Fibroblast of peridontal ligament (primary cell): Measurements from ENCODE around the gene XYLB.
A peak's percentile ranks its signal among the peaks of the same experiment; 100 is the strongest.

Experiments
- DNase-seq: peaks from one replicate; pipeline ENCODE4 v3.0.0-alpha.2; 2010; ENCODE audit errors: extremely low read depth

Gene XYLB

DNA sequence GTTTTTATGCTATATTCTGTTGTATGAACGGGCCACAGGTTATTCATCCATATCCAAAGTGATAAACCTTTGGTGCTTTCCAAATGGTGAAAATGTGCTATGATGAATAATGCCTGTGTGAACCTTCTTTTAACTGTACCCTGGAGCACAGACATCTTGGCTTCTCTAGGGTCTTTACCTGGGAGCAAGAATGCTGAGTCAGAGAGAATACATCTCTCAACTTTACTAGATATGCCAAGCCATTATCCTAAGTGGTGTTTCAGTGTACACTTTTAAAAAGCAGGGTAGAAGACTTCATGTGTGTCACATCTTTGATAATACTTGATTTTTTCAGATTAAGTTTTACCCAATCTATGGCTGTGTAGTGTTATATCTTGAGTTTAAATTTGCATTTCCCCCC, 23.5 kb upstream of the XYLB start:
- no peak for DNase-seq

DNA sequence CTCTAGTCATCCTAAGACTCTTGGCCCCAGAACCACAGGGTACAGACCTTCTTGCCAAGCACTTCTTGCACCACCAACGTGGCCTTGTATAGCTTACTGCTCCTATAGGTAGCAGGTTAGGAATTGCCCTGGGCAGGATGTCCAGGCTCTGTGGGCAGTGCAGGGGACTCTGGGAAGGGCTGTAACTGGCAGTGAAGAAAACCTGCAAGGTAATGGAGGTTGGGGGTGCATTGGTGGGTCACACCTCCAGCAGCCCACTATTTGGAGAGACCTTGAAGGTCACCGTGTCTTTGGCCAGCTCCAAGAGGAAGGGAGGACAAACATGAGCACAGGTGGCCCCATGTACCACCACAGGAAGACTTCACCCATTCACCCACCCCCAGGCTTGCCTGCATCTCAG, 21.3 kb upstream of the XYLB start:
- no peak for DNase-seq

DNA sequence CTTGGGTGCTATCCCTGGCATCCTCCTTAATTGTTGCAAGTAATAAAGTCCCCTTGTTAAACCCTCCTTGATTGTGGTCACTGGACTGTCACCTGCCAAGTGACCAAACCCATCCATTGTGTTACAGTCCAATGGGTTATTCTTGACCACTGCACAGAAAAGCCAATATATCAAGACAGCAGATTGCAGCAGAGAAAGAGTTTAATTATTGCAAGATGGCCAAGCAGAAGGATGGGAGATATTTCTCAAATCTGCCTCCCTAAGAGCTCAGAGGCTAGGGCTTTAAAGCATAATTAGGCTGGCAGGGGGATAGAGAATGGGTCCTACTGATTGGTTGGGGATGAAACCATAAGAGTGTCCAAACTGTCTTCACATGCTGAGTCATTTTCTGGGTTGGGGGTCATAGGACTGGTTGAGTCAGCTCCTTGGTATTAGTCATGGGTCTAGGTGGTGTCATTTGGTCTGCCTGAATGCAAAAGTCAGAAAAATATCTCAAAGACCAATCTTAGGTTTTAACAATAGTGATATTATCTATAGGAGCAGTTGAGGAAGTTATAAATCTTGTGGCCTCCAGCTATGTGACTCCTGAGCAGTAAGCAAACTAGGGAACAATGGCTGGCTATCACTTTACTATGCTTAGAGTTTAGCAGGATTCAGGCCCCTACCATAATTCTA, 19.1 kb upstream of the XYLB start:
- peak; percentile 46 for DNase-seq

DNA sequence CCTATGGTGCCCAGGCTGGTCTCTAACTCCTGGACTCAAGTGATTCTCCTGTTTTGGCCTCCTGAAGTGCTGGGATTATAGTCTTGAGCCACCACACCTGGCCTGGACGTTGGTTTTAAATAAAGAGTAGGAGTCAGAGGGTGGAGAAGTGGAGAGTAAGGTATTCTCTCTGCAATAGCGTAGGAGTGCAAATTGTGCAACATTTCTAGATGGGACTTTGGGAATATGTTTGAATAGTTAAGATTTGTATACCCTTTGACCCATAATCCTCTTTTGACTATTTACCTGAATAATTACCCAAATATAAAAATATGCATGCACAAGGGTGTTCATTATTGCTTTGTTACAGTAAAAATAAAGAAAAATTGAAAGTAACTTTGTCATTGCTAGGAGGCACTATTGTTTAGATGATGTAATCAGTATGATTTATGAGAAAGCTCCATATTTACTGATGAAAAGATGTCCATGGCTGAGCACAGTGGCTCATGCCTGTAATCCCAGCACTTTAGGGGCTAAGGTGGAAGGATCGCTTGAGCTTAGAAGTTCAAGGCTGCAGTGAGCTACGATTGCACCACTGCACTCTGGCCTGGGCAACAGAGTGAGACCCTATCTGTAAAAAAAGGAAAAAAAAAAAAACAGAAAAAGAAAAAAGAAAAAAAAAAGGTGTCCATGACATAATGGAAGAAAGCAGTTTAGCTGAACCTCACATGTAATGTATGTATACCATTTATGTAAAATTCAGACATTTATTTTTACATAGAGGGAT, 15.1 kb upstream of the XYLB start:
- no peak for DNase-seq

DNA sequence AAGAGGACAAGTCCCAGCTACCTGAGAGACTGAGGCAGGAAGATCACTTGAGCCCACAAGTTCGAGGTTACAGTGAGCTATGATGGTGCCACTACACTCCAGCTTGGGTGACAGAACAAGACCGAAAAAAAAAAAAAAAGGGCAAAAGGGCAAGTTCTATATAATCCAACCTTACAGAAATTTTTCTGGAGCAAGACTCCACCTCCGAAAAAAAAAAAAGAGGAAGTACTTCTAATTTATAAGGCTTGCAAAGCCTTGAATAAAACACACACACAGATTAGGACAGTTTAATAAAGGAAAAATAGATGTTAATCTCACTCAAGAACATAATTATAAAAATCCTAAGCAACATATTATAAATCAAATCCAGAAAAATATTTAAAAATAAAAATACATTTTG, 14.4 kb upstream of the XYLB start:
- no peak for DNase-seq

DNA sequence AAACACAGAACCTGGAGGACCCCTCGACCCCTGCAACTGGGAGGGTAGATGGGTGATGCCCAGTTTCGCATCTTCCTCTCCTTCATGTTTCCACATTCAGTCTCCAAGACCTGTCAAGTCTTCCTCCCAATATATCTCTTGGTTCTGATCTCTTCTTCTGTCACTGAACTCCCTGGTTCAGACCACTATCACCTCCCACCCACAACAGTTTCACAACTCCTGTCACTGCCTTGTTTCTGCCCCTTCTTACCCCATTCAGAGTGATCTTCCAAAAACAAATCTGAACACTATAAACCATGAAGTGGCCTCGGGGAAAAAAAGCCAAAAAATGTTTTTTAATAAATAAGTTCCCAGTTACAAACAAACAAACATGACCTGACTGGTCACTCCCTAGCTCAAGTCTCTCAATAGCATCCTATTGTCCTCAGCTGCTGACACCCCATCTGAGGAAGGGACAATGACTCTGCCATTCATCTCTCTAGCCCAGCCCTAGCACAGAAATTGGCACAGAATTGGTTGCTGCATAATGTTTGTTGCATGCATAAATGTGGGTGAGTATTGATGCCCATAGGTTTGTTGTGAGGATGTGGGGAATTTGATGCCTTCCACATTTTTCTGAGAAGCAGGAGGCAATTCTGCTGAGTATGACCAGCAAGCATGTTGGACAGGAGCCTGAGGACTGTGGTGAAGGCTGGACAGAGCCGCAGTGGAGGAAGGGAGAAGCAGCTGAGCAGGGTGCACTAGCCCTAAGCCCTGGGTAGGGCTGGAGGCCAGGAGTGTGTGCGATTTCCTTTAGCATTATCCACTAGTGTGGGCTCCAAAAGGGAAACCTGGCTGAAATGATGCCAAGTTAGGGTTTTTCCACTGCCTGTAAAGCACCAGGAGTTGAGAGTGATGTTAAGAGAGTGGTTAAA, 12.2 kb upstream of the XYLB start:
- DNase-seq: peak; percentile 89

DNA sequence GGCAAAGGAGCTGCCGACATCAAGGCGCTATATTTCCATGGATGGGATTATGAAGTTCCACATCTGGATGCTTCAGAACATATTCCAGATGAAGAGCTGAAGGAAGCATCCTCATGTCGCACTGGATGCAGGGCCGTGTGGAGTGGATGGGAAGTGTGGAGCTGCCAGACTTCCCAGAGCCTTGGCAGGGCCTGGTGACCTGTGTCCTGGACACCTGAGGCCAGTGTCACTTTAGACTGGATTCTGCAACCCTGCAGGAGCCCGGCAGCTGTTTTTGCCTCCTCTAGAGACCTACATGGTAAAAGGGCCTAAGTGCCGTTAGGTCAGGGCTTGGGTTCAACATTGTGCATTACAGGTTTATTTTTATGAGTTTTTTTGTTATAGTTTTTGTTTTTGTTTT, 11.3 kb upstream of the XYLB start:
- no peak for DNase-seq

DNA sequence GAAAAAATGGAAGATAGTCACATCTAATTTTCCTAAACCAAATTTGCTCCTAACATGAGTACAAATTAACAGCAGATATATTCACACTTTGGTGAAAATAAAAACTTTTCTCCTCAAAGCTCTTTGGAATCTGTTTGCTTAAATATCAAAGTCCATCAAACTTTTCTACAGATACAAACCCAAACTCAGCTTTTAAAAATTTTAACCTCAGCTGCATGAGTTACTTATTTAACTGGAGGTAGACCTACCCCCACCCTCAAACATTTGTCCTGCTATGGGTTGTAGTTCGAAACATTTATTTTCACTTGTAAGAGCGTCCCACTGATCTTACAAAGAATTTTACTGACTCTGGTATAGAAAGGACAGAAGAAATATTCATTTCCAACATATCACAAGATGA, 8.9 kb upstream of the XYLB start:
- no peak for DNase-seq

DNA sequence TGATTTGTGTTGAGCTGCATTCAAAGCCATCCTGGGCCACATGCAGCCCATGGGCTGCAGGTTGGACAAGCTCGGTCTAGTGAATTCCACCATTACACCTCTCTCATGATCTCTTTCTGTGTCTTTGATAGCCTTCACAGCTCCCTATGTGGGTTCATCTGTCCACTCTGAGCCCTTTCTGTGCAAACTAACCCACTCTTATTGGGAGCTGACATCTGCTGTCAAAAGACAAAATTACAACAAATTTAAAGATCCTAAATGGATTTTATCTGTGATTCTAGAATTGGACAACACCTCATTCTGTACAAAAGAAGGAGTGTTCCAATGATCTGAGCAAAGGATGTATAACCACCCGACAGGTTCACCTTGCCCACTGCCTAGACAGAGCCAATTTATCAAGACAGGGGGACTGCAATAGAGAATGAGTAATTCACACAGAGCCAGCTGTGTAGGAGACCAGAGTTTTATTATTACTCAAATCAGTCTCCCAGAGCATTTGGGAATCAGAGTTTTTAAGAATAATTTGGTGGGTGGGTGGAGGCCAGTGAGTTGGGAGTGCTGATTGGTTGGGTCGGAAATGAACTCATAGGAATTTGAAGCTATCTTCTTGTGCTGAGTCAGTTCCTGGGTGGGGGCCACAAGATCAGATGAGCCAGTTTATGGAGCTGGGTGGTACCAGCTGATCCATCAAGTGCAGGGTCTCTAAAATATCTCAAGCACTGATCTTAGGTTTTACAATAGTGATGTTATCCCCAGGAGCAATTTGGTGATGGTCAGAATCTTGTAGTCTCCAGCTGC, 2.6 kb upstream of the XYLB start:
- DNase-seq: peak; percentile 52

DNA sequence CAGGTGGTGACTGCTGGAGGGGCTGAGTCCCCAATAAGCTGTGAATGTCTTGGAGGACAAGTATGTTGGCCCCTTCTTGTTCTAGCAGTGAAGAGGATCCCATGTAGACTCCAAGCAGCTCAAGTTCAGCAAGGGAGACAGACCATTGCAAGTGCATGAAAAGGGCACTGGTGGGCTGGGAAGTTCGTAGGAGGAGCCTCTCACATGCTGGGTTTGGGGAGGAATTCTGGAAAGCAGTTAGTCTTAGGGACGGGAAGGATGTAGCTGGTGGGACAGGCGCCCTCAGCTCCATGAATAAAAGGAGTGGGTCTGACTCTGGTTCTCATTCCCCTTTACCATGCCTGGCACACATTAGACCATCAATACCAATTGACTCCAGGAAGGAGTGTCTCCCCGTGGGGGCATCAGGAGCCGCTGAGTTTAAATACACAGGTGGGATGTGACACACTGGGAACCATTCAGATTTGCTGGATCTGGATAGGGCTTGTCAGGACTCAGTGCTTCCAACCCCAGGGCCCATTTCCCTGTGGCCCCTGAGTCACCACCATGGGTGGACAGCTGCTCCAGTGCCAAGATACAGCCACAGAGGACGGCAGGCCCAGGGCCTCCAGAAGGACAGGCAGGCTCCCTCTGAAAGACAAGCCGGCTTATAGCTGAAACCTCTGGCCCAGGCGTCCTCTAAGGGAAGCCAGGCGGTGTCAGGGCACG, 552 bp upstream of the XYLB start:
- DNase-seq: no peak

DNA sequence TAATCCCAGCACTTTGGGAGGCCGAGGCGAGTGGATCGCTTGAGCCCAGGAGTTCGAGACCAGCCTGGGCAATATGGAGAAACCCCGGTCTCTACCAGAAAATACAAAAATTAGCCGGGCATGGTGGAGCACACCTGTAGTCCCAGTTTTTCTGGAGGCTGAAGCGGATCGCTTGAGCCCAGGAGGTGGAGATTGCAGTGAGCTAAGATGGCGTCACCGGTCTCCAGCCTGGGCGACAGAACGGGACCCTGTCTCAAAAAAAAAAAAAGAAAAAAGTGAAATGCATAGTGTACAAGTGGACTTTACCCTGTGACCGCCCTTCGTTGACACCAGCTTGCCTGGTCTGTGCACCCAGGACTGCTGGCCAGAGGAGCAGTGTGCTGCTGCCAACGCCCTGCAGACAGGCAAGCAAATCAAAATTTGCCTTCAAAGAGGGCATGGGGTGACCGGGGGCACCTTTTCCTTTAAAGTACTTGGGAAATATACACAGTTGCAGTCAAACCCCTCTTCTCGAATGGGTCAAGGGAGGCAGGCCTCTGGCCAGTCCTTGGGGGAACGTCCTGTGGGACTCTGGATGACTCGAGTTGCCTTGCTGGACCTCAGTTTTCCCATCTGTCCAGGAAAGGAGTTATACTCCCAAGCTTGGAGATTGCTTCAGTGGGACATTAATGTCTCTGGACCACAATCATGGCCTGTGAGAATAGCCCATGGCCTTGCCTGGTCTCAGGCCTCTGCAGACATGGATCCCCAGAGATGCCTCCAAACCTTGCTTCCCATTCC, 1.0 kb downstream of the XYLB start:
- no peak for DNase-seq

DNA sequence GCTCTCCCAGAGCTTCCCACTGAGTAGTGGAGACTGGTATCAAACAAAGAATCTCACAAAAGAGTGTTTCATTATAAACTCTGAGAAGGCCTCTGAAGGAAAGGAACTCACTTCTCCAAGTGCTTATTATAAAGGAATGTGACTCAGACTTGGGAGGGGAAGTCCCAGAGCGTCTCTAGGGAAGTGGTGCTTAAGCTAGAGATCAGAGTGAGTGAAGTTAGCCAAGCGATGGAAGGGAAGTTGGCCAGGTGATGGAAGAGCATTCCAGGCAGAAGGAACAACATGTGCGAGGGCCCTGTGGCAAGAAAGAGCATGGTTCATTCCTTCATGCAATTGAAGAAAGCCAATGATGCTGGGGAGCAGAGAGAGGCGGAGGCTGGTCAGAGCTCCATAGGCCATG, 2.3 kb downstream of the XYLB start:
- DNase-seq: peak; percentile 53

DNA sequence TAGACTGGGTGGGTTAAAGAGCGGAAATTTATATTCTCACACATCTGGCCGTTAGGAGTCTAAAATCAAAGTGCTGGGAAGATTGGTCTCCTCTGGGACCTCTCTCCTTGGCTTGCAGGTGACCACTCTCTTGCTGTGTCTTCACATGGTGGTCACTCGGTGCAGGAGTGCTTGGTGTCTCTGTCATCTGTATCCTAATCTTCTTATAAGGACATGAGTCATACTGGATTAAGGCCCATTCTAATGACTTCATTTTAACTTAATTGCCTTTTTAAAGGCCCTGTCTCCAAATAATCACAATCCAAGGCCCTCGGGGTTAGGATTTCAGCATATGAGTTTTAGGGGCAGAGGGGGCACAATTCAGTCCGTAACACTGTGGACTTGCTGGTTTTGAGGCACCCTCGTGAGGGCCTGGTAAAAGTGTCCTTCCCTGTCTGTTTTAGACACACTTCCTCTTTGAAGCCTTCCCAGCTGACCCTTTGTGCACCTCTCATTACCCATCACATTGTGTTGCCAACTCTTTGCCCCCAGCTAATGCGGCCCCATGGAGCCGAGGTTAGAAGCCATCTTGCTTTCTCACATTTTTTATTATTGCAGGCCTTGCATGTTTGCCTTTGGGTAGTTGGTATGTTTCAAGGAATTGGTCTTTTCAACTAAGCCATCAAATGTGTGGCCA, 3.2 kb downstream of the XYLB start:
- no peak for DNase-seq

DNA sequence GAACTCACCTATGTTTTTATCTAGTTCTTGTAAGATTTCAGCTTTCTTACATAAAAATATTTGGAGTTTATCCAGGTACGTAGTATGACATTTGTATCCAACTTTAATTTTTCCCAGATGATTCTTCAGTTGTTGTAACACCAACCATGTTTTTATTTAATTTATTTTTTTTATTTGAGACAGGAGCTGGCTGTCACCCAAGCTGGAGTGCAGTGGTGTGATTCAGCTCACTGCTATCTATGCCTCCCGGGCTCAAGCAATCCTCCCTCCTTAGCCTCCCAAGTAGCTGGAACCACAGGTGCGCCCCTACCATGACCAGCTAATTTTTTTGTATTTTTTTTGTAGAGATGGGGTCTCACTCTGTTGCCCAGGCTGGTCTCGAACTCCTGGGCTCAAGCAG, 6.6 kb downstream of the XYLB start:
- peak; percentile 53 for DNase-seq

DNA sequence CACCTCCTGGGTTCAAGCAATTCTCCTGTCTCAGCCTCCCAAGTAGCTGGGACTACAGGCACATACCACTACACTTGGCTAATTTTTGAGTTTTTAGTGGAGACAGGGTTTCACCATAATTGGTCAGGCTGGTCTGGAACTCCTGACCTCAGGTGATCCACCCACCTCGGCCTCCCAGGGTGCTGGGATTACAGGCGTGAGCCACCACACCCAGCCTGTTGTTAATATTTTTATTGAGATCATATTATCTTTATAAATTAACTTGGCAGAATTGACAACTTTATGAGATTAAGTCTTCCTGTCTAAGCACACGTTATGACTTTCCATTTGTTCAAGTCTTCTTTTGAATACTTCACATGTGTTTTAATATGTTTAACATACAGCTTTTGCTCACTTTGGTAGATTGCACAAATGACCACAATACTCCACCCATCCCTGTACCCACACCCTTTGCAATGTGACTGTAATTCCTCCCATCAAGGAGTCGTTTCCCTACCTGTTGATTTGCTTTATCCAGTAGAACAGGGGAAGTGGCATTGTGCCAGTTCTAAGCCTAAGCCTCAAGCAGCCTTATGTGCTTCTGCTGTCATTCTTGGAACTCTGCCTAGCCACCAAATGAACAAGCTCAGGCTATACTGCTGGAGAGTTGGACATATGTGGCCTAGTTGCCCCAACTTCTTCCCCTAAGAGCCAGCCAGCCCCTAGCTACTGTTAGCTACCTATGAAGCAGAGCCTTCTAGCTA, 8.2 kb downstream of the XYLB start:
- peak; percentile 66 for DNase-seq

DNA sequence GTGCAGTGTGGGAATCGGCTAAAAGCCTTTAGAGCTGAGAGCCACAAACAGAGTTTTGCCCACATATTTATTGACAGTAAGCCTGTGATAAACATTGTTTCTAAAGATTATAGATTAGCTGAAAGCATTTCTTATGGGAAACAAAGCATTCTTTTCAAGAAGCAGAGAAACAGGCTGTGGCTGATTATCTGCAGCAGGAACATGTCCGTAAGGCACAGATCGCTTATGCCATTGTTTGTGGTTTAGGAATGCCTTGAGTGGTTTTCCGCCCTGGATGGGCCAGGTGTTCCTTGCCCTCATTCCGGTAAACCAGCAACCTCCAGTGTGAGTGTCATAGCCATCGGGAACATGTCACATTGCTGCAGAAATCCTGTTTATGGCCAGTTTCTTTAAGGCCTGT, 12.5 kb downstream of the XYLB start:
- DNase-seq: no peak

DNA sequence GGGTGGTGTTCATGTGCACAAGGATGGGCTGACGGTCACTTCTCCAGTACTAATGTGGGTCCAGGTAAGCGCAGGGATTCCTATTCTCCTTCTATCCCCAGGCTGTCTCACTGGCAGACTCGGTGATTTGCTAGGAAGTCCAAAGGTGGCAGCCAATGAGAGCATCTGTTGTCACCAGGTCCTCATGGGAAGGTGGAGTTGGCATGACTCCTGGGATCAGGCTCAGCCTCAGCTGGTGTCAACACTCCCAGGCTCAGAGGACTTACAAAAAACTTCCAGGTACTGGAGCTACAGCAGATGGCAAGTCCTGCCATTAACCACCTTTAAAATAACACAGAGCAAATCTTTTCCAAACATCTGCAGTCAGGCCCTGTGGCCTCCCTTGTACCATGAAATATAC, 13.8 kb downstream of the XYLB start:
- no peak for DNase-seq

DNA sequence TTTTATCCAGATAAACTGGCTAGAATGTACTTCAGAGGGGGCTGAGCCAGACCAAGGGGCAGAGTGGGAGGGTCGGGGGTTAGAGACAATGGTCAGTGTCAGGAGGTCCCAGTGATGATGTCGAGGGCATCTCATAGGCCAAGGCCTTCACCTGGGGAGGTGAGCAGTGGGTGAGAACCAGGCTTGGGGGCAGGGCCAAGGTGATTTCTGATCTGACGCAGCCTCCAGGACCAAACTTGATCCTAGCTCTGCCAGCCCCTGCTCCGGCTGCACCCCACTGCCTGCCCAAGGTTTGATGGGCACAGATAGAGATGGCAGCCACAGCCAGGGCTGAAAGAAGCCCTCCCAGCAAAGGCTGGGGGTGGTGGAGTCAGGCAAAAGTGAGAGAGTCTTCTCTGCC, 14.9 kb downstream of the XYLB start:
- no peak for DNase-seq

DNA sequence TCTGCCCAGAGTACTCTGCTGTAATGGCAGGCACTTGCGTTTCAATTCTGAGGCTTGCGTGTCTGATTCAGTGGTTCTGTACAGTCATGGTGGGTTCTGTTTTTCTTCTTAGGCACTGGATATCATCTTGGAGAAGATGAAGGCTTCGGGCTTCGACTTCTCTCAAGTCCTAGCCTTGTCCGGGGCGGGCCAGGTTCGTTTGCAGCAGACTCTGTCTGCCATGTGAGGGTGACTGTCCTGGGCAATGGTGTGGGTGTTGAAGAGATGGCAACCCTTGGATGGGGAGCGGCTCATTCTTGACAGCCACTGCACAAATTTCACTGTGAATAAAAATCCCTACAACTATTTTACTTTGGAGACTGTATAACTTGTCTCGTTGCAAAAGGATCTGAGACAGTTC, 16.2 kb downstream of the XYLB start:
- no peak for DNase-seq
